HG03354 (cell line): ENCODE results near the gene OR51A7.
"Not testable (repeated sequence)": the region's sequence is repeated elsewhere in the genome, so short reads cannot be mapped to it uniquely, and the experiment has no call there.

Source experiments
- ATAC-seq: cut with Tn5 transposase; IDR thresholded peaks from one replicate; pipeline ENCODE4 v1.9.1; 2021; ENCODE audit warnings: mild to moderate bottlenecking; ENCODE audit not compliant: unreplicated experiment, poor library complexity, severe bottlenecking

The OR51A7 gene, protein sequence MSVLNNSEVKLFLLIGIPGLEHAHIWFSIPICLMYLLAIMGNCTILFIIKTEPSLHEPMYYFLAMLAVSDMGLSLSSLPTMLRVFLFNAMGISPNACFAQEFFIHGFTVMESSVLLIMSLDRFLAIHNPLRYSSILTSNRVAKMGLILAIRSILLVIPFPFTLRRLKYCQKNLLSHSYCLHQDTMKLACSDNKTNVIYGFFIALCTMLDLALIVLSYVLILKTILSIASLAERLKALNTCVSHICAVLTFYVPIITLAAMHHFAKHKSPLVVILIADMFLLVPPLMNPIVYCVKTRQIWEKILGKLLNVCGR

DNA sequence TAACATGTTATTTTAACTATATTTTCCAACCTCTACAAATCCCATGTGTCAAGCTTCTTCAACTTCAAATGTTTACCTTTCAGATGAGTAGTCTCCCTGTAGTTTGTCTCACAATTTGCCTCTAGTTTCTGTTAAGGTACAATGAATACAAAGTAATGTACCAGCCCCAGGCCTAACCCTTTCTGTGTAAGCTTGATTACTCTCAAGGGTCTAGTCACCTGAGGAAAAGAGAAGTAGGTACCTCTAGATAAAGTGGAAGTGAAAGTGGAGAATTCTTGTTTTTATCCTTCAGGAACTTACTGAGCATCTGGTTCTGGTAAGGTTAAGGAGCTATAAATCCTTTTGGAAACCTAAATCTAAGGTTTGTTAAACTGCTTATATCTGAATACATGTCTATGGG is at the start of gene OR51A7:
Gene OR51A7 (plus strand): TSS at position 300 of the 400 bp plus-strand sequence. CDS start 3,587 bp downstream, outside the sequence.
- no peak for ATAC-seq

DNA sequence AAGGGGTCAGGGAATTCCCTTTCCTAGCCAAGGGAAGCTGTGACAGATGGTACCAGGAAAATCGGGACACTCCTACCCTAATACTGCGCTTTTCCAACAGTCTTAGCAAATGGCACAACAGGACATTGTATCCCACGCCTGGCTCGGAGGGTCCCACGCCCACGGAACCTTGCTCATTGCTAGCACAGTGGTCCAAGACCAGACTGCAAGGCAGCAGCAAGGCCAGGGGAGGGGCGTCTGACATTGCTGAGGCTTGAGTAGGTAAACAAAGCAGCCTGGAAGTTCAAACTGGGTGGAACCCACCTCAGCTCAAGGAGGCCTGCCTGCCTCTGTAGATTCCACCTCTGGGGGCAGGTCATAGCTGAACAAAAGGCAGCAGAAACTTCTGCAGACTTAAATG is 49.3 kb upstream of the OR51A7 start:
- not testable (repeated sequence) for ATAC-seq

DNA sequence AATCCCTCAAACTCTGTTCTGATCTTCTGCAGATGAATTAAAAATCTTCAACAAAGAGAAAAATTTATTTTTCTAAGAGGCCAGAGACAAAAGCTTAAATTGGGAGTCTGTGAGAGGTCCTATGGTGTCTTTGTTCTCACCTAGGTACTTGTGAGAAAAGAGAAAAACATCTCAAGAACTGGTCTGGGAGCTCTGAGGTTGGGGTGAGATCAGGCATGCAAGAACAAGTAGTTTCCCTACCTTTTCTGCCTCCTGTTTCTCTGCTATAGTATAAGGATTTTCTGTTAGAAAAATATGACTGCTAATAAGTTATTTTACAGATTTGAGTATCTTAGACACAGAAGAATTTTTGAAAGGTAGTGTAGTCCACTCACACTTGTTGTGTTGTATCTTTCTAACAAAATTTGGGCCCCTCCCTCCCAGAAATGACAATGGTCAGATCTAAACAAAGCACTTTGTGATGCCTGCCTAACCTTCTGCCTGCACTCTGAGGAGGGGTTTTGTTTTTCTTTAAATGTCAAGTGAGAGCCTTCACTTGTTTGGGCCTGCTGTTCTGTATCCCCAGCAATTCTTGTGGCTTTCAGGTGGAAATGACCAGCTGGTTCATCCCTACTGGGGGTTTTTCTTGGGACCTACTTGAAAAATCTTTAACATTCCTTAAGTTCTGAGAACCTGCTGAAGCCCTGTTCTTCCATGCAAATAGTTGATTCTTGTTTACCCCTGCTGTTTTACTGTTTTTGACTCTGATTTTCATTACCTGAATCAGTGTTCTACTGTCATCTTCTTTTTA is 40.9 kb upstream of the OR51A7 start:
- no peak for ATAC-seq

DNA sequence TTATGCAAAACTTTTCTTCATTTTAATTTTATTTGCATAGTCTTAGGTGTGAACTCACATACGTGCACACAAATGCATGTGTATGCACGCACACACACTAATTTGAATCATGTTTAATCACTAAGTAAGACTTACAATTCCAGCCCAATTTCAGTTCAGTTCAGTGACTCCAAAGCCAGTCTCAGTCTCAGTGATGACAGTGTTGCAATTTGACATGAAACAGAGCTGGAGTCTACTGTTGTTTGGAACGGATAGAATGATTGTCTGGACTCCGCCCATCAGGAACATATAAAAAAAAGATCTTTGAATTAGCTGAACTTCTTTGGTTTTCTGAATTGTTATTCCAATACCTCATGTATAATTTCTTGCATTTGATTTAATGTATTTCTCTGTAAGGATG is 39.7 kb upstream of the OR51A7 start:
- no peak for ATAC-seq

DNA sequence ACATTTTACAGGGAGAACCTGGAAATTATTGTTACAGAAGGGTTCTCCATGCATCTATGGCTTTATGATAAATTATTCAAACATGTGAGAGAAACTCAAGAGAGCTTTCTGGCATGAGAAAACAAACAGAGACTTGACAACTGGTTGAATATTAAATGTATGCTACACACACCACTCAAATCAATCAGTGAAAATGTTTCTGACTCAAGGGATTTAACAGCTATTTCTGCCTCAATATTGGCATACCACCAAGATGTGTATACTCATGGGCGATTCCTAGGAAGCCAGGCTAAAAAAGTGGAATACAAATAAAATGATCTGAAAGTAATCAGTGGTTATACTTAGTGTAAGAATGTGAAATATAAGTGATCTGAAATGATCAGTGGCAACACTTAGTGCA is 37.7 kb upstream of the OR51A7 start:
- ATAC-seq: no peak

DNA sequence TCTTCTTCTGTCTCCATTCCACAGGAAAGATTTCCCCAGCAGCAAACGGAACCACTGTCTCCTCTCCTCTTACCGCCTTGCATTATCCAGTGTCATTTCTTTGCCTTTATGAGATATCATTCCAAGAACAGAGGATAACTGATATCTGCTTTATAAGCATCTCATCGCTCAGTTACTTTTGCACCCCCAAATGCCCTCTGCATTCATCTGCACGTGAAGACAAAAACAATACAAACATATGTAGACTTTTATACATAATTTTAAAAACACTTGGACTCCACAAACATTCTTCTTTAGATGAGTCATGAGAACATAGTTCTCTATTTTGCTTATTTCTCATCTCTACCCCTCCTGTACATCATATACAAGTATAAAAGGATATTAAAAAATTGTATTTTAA is 22.4 kb upstream of the OR51A7 start:
- no peak for ATAC-seq

DNA sequence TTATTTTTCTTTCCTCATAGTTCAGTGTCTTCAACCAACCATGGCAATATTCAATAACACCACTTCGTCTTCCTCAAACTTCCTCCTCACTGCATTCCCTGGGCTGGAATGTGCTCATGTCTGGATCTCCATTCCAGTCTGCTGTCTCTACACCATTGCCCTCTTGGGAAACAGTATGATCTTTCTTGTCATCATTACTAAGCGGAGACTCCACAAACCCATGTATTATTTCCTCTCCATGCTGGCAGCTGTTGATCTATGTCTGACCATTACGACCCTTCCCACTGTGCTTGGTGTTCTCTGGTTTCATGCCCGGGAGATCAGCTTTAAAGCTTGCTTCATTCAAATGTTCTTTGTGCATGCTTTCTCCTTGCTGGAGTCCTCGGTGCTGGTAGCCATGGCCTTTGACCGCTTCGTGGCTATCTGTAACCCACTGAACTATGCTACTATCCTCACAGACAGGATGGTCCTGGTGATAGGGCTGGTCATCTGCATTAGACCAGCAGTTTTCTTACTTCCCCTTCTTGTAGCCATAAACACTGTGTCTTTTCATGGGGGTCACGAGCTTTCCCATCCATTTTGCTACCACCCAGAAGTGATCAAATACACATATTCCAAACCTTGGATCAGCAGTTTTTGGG is 21.6 kb upstream of the OR51A7 start, which contains the start of gene OR51T1:
Gene OR51T1 (plus strand): TSS at position 41 of the 641 bp plus-strand sequence. CDS start 0 bp downstream, at position 41.
- no peak for ATAC-seq

DNA sequence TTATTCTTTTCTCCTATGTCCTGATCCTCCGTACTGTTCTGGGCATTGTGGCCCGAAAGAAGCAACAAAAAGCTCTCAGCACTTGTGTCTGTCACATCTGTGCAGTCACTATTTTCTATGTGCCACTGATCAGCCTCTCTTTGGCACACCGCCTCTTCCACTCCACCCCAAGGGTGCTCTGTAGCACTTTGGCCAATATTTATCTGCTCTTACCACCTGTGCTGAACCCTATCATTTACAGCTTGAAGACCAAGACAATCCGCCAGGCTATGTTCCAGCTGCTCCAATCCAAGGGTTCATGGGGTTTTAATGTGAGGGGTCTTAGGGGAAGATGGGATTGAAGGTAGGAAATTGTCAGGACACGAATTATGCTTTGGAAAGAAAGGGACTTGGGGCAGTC is 21.0 kb upstream of the OR51A7 start:
- ATAC-seq: no peak

DNA sequence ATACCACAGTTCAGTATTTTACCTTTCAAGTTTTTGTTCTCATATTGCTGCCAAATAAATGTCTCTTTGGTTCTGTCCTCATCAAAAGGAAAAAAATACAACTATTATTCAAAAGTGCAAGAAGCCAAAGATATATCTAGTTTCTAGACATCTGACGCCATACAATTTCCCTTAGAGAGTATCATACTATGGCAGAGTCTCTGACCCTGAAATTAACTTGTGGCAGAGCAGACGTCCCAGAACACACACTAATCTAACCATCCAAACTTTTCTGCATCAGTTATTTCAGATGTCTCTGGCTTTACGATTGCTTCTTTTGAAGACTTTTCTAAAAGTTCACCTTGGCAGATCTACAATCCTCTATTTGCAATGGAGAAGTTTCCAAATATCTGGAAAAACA is 19.2 kb upstream of the OR51A7 start:
- no peak for ATAC-seq

DNA sequence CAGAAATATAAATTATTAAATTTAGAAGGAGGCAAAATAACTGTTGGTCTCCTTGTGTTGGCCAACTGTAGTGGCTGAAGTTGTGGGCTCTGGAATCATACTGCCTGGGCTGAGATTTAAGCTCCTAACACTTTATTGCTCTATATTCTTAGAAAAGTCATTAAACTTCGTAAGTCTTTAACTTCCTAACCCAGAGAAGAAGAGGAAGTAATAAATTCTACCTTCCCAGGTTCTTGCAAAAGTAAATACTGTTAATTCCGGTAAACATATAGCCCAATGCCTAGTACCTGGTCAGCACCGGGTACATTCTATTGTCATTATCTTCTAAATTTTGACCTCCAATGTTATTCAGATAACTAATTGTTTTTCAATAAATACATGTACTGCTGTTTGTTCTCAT is 17.4 kb upstream of the OR51A7 start:
- ATAC-seq: no peak

DNA sequence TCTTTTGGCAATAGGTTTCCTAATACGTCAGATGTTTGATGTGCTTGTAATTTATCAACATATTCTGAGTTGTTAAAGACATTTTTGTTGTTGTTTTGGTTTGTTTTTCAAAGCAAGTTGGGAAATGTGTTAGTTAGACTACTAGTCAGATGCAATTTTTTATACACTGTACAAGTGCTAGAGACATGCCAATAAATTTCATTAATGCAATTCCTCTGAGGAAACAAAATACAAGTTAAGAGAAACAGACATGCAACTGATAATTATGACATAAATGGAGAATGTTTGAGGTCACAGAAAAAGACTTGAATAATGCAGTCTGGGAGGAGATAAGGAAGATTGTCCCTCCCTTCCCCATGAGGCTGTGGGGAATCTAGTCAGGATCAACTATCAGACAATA is 16.0 kb upstream of the OR51A7 start:
- no peak for ATAC-seq

DNA sequence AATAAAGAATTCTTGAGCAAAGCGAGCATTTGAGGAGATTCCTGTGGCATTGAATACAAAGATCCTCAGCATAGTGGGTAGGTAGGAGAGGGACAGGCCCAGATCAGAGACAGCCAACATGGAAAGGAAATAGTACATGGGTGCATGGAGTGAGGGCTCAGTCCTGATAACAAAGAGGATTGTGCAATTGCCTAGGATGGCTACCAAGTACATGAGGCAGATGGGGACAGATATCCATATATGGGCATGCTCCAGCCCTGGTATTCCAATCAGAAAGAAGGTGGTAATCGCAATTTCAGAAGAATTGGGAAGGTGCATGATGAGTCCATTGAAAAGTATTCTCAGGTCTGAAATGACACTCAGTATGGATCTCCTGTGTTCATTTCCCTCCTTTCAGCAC is 13.3 kb upstream of the OR51A7 start:
- ATAC-seq: no peak

DNA sequence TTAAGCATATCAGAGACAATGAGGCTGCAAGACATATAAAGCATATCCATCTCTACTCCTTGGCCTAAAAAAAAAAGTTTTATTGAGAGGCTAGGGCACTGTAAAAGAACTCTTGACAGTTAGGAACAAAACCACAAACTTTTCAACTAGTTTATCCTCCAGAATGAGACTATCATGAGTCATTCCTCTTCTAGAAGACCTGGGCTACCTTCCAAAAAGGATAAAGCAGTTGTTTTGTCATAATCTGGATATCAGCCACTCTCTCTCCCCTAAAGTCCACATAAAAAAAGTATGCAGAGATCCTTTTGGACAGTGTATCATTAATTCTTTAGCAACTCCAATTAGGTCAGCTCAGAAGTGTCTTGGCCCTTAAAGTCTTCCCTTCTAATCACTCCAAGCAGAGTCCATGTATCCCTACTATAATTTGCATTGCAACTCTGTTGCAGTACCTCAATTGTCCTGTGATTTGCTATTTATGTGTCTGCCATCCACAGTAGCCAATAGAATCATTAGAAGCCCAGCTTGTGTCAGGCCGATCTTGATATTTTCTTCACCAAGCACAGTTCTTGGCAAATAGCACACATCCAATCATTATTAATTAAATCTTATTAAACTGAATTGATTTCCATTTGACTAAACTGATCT is 11.5 kb upstream of the OR51A7 start:
- ATAC-seq: no peak

DNA sequence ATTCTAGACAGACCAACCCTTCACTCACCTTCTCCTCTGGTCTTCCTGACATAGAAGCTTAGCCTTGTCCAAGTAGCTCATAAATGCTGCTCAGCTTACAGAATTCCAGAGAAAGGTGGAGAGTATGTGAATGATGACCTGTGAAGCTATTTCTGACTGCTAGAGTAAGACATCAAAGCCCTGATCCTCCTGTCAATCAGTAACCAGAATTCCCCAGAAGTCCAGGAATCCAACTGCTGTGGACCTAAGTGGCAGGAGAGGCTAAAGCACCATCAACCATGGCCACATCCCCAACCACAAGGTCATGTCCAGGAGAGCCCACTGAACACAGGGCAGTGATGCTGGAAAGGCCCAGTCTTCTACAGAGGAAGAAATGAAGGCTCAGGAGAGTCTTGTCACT is 13.0 kb downstream of the OR51A7 start:
- ATAC-seq: no peak

DNA sequence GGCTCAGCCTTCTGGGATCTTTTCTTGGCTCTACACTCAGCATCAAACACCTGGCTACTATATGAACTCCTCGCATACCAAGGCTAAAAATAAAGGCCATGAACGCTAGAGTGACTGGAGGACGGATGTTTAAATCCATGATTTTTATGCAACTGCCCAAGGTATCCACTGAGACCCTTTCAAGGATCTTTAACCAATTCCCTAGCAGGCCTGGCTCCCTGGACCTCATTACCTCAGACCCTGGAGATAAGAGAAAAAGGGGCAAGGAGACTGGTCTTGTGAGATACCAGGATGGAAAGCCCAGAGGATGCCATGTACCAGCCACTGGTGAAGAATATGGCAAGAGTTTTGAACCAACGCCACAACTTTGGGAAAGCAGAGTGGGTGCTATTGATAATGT is 15.7 kb downstream of the OR51A7 start, which contains the start of gene OR51G2:
Gene OR51G2 (minus strand): TSS at position 101 of the 400 bp plus-strand sequence. CDS start 3,687 bp downstream, outside the sequence.
- no peak for ATAC-seq

DNA sequence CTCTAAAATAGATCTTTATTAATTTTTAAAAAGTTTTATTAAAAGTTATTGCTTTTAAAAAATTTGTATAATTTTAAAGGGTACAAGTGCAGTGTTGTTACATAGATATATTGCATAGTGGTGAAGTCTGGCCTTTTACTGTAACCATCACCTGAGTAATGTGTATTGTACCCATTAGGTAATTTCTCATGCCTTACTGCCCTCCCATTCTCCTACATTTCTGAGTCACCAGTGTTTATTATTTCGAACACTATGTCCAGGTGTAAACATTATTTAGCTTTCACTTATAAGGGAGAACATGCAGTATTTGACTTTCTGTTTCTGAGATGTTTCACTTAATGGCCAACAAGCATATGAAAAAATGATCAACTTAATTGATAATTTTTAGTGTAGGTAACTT is 18.2 kb downstream of the OR51A7 start:
- no peak for ATAC-seq

DNA sequence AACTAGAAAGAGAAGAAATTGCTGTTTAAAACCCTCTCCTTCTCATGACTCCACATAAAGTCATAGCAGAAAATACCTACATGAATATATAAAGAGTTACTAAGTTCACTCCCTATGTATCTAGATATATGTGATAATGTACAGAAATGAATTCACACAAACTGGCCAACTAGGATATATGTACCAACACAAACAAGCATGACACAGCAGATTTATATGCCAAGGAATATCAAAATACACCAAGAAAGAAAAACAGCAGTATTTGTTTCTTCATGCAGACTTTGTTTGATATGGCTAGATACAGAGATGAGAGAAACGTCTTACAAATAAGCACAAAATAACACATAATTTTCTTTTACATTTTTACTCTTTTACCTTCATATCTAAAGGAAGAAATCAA is 18.7 kb downstream of the OR51A7 start:
- ATAC-seq: no peak

DNA sequence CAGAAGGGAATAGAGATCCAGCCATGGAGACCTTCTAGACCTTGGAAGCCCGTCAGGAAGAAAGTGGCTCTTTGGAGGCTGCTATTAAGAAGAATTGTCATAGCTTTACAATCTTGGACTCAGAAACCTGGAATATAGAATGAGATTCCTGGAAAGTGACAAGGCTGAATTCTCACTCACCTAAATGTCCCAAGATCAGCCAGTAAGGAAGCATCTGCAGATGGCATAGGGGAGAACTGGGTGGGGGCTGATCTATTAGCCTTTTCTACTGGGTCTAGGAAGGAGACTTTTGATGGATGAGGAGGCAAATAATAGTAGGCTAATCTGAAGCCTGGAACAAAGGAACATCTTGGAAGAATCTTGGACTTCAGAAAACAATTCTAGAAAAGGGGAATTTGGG is 20.7 kb downstream of the OR51A7 start, which contains the start of gene OR51G1:
Gene OR51G1 (minus strand): TSS at position 101 of the 400 bp plus-strand sequence. CDS start 0 bp downstream, at position 101.
- ATAC-seq: no peak

DNA sequence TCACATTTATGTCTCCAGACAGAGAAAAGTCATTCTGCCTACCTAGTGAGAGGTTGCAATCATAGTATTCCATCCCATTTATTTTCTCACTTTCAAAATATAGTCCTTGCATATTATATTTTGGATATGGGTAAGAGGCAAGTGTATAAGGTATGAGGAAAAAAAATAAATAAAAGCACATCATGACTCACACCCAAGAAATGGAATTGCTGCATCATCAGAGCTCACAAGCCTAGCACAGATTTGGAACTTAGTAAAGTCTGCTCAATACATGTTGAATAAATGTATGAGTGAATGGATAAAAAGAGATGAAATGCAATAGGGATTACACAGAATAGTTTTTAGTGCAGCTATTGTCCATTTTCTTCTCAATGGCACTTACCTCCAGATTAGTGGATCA is 23.0 kb downstream of the OR51A7 start:
- ATAC-seq: no peak

DNA sequence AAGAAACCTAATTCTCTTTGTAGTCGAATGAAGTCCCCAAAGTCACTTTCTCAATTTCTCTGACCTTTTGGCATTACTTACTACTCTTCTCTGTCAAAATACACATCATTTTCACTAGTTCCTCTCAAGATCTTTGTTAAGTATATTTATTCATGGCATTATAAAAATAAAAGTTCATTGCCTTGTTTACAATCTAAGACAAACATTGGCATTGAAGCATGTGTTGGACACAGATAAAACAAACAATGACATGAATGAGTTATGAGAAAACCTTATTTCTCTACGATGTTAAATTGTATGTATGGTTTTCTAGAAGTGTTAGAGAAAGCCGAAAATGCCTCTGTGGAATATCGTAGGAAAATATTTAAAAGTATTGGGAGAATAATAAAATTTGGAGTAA is 29.2 kb downstream of the OR51A7 start:
- no peak for ATAC-seq
